SK-MEL-5 (cell line): ENCODE results near the gene MCAT. TPM values are rescaled to one million over a fixed set of nuclear protein-coding genes. Genes with fewer than 3 reads are reported as not detected.

Source experiments
- DNase-seq: peaks from one replicate; pipeline ENCODE4 v3.0.0-alpha.2; 2016; ENCODE audit warnings: low read depth, low spot score
- in situ Hi-C: cut with HindIII; loops from 2 replicates; pipeline ENCODE4 v1.10.0; 2016; ENCODE audit warnings: low sequenced_read_pairs, high pct_unique_total_duplicates, low pct_unique_long_range_greater_than_20kb
- total RNA-seq: library from RNA; depleted of rRNA; stranded (reverse); fragments of >200 nt; shearing (Covaris generic); gene quantifications from 2 replicates; pipeline ENCODE4 v1.2.3, GENCODE V29; 2014

The MCAT gene
- total RNA-seq, 1 experiment from 2014 or later = 17.3 TPM

- DNase-seq = no peak
- in situ Hi-C loops = no loop called here
Observed at GRCh38 chr22:43176090-43176489, 32.9 kb upstream of the MCAT start.

- in situ Hi-C loops = no loop called here
- no peak for DNase-seq
Observed at GRCh38 chr22:43174941-43175531, 31.8 kb upstream of the MCAT start.

- DNase-seq = no peak
- in situ Hi-C loops = no loop called here
Observed at GRCh38 chr22:43173976-43174720, 30.9 kb upstream of the MCAT start.

GRCh38 chr22:43173566-43173965, 30.4 kb upstream of the MCAT start:
- no peak for DNase-seq
- in situ Hi-C loops = no loop called here

GRCh38 chr22:43172191-43172590, 29.0 kb upstream of the MCAT start:
- in situ Hi-C loops = no loop called here
- DNase-seq = no peak

- no peak for DNase-seq
- in situ Hi-C loops = no loop called here
Observed at GRCh38 chr22:43171607-43172006, 28.4 kb upstream of the MCAT start.

GRCh38 chr22:43171019-43171491, 27.9 kb upstream of the MCAT start:
- in situ Hi-C loops = no loop called here
- no peak for DNase-seq

GRCh38 chr22:43170131-43170480, 26.9 kb upstream of the MCAT start:
- in situ Hi-C loops = no loop called here
- DNase-seq = no peak

- in situ Hi-C loops = no loop called here
- DNase-seq = no peak
Observed at GRCh38 chr22:43169310-43170130, 26.3 kb upstream of the MCAT start.

- DNase-seq = no peak
- in situ Hi-C loops = no loop called here
Observed at GRCh38 chr22:43168471-43169309, 25.5 kb upstream of the MCAT start.

GRCh38 chr22:43167001-43167589, 23.9 kb upstream of the MCAT start:
- no peak for DNase-seq
- in situ Hi-C loops = no loop called here

- in situ Hi-C loops = no loop called here
Observed at GRCh38 chr22:43166132-43166930, 23.1 kb upstream of the MCAT start.

GRCh38 chr22:43164636-43165035, 21.4 kb upstream of the MCAT start:
- no peak for DNase-seq
- in situ Hi-C loops = no loop called here

More at GRCh38 chr22:43166132-43166930, 23.1 kb upstream of the MCAT start:
- no peak for DNase-seq

GRCh38 chr22:43163241-43163795, 20.1 kb upstream of the MCAT start:
- in situ Hi-C loops = no loop called here
- no peak for DNase-seq

GRCh38 chr22:43162412-43163150, 19.4 kb upstream of the MCAT start:
- in situ Hi-C loops = no loop called here
- no peak for DNase-seq
